Progenitor cell of endocrine pancreas (in vitro differentiated cells): Measurements from ENCODE around the gene ATAD3B. TPM values are rescaled to one million over a fixed set of nuclear protein-coding genes. Genes with fewer than 3 reads are reported as not detected.
"Not testable (repeated sequence)": the region's sequence is repeated elsewhere in the genome, so short reads cannot be mapped to it uniquely, and the experiment has no call there.

ENCODE experiments used
- DNase-seq: peaks from one replicate; pipeline ENCODE4 v3.0.0; 2021; ENCODE audit warnings: low spot score; ENCODE audit not compliant: unreplicated experiment
- H3K27ac Mint-ChIP-seq: 2 replicates; pipeline ENCODE4 v1.8.0; 2021; ENCODE audit warnings: mild to moderate bottlenecking, moderate library complexity, mixed read lengths
- H3K27me3 Mint-ChIP-seq: 2 replicates; pipeline ENCODE4 v1.8.0; 2021; ENCODE audit warnings: mixed read lengths
- H3K36me3 Mint-ChIP-seq: 2 replicates; pipeline ENCODE4 v1.8.0; 2022; ENCODE audit warnings: mixed read lengths; ENCODE audit not compliant: insufficient read depth
- H3K4me1 Mint-ChIP-seq: 2 replicates; pipeline ENCODE4 v1.8.0; 2021; ENCODE audit warnings: low read depth, mixed read lengths
- H3K4me3 Mint-ChIP-seq: 2 replicates; pipeline ENCODE4 v1.8.0; 2021; ENCODE audit warnings: low read depth, mild to moderate bottlenecking, moderate library complexity, mixed read lengths
- H3K9me3 Mint-ChIP-seq: 2 replicates; pipeline ENCODE4 v1.8.0; 2021; ENCODE audit warnings: low read depth, mixed read lengths
- total RNA-seq: library from RNA; stranded (reverse); gene quantifications from 2 replicates; pipeline ENCODE4 v1.2.1, GENCODE V29; 2021
- TF ChIP-seq, protein P1 (sequence below): fragments of 200-600 bp; sonication (generic); IDR thresholded peaks from one replicate; pipeline ENCODE4 v1.5.0; 2021; ENCODE audit warnings: antibody characterized with exemption, mild to moderate bottlenecking; ENCODE audit not compliant: unreplicated experiment

Gene ATAD3B
- total RNA-seq, 1 donor from 2014 or later, result 36.7 TPM

DNA sequence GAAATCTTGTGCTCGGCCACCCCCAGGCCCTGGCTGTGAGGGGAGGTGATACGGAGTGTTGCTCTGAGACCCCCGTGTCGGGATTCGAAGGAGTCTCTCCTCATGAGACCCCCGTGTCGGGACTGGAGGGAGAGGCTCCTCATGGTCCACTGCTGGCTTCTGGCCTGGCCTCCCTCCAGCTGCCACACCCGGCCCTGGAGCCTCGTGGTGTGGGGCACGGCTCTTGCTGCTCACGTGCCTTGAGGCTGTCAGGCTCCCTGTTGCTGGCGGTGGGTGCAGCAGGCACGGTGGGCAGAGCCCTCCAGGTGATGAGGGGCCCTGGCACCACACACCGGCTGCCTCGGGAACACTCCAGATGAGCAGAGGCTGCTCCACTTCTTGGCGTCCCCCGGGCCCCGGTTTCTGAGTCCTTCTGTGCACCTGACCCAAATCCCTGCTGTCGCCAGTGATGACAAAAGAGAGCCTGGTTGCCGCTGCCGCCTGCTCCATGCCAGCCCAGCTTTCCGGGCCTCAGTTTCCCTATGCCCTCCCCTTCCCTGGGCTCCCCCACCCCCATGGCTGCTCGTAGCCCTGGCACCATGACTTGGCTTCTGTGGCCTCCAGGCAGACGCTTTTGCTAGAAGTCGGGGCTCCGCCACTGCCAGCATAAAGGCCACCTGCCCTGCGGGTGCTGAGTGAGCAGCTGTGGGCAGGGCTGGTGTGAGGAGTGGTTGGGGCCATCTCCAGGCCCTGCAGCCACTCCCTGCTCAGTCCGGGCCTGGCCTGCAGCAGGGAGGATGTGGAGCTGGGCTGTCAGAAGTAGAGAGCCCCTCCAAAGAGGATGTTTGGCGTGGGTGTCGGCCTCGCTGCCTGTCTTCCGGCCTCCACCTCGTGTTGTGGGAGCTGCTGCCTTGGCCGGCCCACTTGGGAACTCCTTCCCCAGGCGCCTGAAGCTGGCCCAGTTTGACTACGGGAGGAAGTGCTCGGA, 57.0 kb downstream of the ATAD3B start:
- H3K36me3 Mint-ChIP-seq, result peaks cover 19% of the 10 kb centered on the region

DNA sequence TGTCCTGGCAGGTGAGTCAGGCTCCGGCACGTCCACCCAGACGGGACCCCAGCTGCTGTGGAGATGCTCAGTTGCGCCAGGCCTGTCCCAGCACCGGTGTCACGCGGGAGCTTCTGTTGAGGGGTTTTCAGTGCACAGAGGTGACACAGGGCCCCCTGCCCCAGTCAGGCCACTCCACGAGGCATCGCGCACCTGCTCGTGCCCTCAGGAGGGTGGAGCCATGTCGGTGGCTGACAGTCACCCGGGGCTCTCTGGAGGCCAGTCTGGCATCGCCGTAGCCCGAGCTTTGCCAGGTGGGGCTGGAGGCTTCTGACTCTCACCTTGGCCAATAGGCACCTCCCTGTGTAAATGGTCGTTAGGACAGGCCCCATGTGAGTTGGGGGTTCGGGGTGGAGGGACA, 57.8 kb downstream of the ATAD3B start:
- DNase-seq, result no peak
- no peaks in the 10 kb centered on the region for H3K27me3 Mint-ChIP-seq
- H3K27ac Mint-ChIP-seq, result no peak overlapping the region
- H3K4me3 Mint-ChIP-seq, result no peak overlapping the region
- peaks cover 5% of the 10 kb centered on the region for H3K9me3 Mint-ChIP-seq
- H3K4me1 Mint-ChIP-seq, result no peaks in the 10 kb centered on the region
- H3K36me3 Mint-ChIP-seq, result peaks cover 19% of the 10 kb centered on the region
- TF ChIP-seq, protein P1, sequence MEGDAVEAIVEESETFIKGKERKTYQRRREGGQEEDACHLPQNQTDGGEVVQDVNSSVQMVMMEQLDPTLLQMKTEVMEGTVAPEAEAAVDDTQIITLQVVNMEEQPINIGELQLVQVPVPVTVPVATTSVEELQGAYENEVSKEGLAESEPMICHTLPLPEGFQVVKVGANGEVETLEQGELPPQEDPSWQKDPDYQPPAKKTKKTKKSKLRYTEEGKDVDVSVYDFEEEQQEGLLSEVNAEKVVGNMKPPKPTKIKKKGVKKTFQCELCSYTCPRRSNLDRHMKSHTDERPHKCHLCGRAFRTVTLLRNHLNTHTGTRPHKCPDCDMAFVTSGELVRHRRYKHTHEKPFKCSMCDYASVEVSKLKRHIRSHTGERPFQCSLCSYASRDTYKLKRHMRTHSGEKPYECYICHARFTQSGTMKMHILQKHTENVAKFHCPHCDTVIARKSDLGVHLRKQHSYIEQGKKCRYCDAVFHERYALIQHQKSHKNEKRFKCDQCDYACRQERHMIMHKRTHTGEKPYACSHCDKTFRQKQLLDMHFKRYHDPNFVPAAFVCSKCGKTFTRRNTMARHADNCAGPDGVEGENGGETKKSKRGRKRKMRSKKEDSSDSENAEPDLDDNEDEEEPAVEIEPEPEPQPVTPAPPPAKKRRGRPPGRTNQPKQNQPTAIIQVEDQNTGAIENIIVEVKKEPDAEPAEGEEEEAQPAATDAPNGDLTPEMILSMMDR, result no peak

More for the DNA sequence above, 57.0 kb downstream of the ATAD3B start:
- Mint-ChIP-seq H3K27ac (no peak overlapping the region), H3K4me1 (no peaks in the 10 kb centered on the region), H3K27me3 (no peaks in the 10 kb centered on the region), H3K9me3 (peaks cover 5% of the 10 kb centered on the region), H3K4me3 (no peak overlapping the region)
- TF ChIP-seq, protein P1, result no peak
- DNase-seq, result no peak

DNA sequence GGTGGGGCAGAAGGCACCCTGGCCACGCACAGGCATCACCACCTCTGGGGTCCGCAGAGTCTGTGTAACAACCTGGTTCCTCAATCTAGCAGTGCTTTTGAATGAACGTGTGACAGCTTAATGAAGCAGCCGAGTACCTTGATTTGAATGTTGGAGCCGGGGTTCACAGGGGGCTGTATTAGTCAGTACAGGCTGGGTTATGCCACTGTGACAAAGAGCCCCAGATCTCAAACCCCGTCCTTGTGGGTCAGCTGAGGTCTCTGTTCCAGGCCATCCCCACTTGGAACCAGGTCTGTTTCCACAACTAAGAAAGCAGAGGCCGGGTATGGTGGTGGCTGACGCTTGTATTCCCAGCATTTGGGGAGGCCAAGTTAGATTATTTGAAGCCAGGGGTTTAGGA, 58.4 kb downstream of the ATAD3B start:
- Mint-ChIP-seq H3K36me3 (peaks cover 19% of the 10 kb centered on the region), H3K4me3 (no peak overlapping the region), H3K27me3 (no peaks in the 10 kb centered on the region), H3K9me3 (peaks cover 5% of the 10 kb centered on the region), H3K4me1 (no peaks in the 10 kb centered on the region), H3K27ac (no peak overlapping the region)
- TF ChIP-seq, protein P1, result no peak
- DNase-seq, result no peak

DNA sequence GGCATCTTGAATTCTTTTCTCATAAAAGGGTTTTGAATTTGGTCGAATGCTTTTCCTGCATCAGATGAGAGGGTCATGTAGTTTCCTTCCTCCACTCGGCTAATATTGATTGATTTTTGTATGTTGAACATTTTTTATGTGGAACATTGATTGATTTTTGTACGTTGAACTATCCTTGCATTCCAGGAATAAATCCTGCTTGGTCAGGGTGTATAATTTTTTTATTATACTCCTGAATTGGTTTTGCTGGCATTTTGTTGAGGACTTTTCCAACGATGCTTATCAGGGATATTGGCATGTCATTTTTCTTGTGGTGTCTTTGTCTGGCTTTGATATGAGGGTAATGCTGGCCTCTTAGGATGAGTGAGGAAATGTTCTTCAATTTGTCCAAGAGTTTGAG, 60.4 kb downstream of the ATAD3B start:
- Mint-ChIP-seq H3K4me3 (no peak overlapping the region), H3K36me3 (peaks cover 19% of the 10 kb centered on the region), H3K27me3 (no peaks in the 10 kb centered on the region), H3K9me3 (peaks cover 5% of the 10 kb centered on the region), H3K27ac (no peak overlapping the region), H3K4me1 (no peaks in the 10 kb centered on the region)
- no peak for DNase-seq
- TF ChIP-seq, protein P1, result no peak

DNA sequence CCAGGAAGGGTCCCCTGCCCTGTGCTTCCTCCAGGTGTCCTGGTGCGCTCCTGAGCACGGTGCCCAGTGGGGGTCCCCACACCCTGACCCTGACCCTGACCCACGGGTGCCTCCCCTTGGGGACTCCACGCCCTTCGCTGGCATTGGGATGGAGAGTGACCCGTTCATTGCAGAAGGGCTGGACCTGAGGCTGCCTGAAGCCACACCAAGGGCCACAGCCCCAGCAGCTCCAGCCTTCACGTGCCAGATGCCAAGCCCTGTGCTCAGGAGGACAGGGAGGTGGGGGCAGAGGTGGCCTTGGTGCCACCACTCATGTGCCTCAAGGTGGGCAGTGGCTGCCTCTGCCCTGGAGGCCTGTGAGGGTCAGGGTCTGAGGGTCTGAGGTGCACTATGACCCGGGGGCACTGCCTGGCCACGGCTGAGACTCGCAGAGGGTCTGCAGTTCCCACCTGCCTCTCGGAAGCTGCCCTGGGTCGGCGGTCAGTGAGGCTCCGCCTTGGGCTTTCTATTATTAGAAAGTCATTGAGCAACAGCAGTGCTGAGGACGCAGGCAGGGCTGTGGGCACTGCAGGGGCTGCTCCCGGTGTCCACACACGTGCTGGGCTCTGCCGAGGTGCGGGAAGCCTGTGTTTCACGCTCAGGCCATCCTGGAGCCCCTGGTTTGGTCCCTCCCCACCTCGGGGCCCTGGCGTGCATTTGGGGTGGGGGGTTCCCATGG, 61.8 kb downstream of the ATAD3B start:
- not testable (repeated sequence) for DNase-seq, H3K27me3 Mint-ChIP-seq, H3K4me1 Mint-ChIP-seq, H3K9me3 Mint-ChIP-seq, H3K27ac Mint-ChIP-seq, H3K4me3 Mint-ChIP-seq
- peaks cover 19% of the 10 kb centered on the region for H3K36me3 Mint-ChIP-seq

DNA sequence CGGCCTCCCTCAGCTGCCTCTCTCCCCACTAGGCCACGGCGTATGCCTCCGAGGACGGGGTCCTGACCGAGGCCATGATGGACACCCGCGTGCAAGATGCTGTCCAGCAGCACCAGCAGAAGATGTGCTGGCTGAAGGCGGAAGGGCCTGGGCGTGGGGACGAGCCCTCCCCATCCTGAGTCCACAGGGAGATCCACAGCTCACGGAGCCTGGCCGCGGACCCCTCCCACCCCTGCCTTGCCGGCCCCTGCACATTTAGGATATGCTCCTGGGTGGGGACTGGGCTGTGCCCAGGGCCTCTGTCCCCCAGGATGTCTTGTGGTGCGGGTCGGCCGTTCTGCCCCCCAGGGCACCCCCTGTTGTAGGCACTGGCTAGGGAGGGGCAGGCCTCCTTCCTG, 62.3 kb downstream of the ATAD3B start:
- H3K27me3 Mint-ChIP-seq, H3K4me3 Mint-ChIP-seq, DNase-seq, H3K27ac Mint-ChIP-seq, H3K9me3 Mint-ChIP-seq, H3K4me1 Mint-ChIP-seq: not testable (repeated sequence)
- H3K36me3 Mint-ChIP-seq, result peaks cover 19% of the 10 kb centered on the region
